MCF 10A (cell line): ENCODE measurements around the gene ORC1. TPM values are rescaled to one million over a fixed set of nuclear protein-coding genes. Genes with fewer than 3 reads are reported as not detected.

Source experiments
- BruUV-seq: library from RNA; stranded (reverse); fragments of 400-500 nt; replicated peaks from 2 replicates; lab custom pipeline; 2021; lab: Mats Ljungman, UMichigan
- CTCF ChIA-PET: fragments of 300-600 bp; sonication (Branson Sonifier 250); formaldehyde crosslinking; extraction: SDS; loops from one replicate; lab custom pipeline; 2021; ENCODE audit warnings: antibody characterized with exemption, inconsistent platforms; lab: Yijun Ruan, JAX
- POLR2A ChIA-PET: fragments of 300-600, 350-650 bp; sonication (Branson Sonifier 250); formaldehyde crosslinking; extraction: SDS; loops from one replicate; lab custom pipeline; 2020; ENCODE audit warnings: antibody characterized with exemption, inconsistent platforms; lab: Yijun Ruan, JAX
- DNase-seq: peaks from one replicate; pipeline ENCODE4 v3.0.0-alpha.2; 2018; ENCODE audit not compliant: unreplicated experiment
- H3K27ac Mint-ChIP-seq: one replicate; pipeline ENCODE4 v1.8.0; 2022; ENCODE audit warnings: mild to moderate bottlenecking, low read depth, mixed read lengths; ENCODE audit not compliant: unreplicated experiment
- H3K27me3 Mint-ChIP-seq: one replicate; pipeline ENCODE4 v1.8.0; 2022; ENCODE audit warnings: mixed read lengths; ENCODE audit not compliant: insufficient read depth, unreplicated experiment
- H3K36me3 Mint-ChIP-seq: one replicate; pipeline ENCODE4 v1.8.0; 2022; ENCODE audit warnings: mild to moderate bottlenecking, moderate library complexity, mixed read lengths; ENCODE audit not compliant: insufficient read depth, unreplicated experiment
- H3K4me1 Mint-ChIP-seq: one replicate; pipeline ENCODE4 v1.8.0; 2022; ENCODE audit warnings: mixed read lengths; ENCODE audit not compliant: insufficient read depth, unreplicated experiment
- H3K4me3 Mint-ChIP-seq: one replicate; pipeline ENCODE4 v1.8.0; 2022; ENCODE audit warnings: mild to moderate bottlenecking, moderate library complexity, mixed read lengths; ENCODE audit not compliant: unreplicated experiment
- H3K9me3 Mint-ChIP-seq: one replicate; pipeline ENCODE4 v1.8.0; 2022; ENCODE audit warnings: mixed read lengths; ENCODE audit not compliant: unreplicated experiment
- intact Hi-C: fragments of 100-400 bp; cut with micrococcal nuclease; formaldehyde crosslinking; loops from 2 replicates; pipeline ENCODE4 v1.14.1; 2022
- total RNA-seq: library from RNA; stranded (reverse); gene quantifications from 2 replicates; pipeline ENCODE4 v1.2.3, GENCODE V29; 2022
- TF ChIP-seq, protein P1 (sequence below): fragments of 200-600 bp; IDR thresholded peaks from one replicate; pipeline ENCODE4 v1.8.0; 2022; ENCODE audit warnings: antibody characterized with exemption, mild to moderate bottlenecking; ENCODE audit not compliant: unreplicated experiment

Gene ORC1
- total RNA-seq, 1 experiment from 2014 or later: 2.7 TPM

DNA sequence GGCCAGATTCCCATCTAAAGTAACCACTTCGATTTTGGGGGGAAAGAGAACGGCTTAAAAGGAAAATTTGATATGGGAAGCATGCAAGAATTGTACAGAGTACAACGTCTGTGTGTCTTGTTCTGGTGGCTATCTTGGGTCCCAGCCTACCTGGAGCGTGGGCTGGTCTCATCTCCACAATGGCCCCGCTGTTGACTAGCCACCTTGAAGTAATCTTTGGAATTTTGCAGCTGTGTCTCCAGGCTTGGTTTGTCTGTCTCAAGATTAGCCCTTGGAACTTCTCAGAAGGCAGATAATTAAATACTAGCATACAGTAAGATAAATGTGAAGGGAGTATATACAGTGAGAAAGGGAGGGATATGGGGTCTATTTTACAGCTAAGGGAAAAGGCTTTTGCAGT lies 37.0 kb downstream of the ORC1 start:
- TF ChIP-seq, protein P1, sequence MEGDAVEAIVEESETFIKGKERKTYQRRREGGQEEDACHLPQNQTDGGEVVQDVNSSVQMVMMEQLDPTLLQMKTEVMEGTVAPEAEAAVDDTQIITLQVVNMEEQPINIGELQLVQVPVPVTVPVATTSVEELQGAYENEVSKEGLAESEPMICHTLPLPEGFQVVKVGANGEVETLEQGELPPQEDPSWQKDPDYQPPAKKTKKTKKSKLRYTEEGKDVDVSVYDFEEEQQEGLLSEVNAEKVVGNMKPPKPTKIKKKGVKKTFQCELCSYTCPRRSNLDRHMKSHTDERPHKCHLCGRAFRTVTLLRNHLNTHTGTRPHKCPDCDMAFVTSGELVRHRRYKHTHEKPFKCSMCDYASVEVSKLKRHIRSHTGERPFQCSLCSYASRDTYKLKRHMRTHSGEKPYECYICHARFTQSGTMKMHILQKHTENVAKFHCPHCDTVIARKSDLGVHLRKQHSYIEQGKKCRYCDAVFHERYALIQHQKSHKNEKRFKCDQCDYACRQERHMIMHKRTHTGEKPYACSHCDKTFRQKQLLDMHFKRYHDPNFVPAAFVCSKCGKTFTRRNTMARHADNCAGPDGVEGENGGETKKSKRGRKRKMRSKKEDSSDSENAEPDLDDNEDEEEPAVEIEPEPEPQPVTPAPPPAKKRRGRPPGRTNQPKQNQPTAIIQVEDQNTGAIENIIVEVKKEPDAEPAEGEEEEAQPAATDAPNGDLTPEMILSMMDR: no peak
- intact Hi-C loops: loop anchor here (2.0 to 5.0 kb wide), 4 partner anchors 35 to 320 kb away; partner anchors contain the start of genes BTF3L4, ORC1, PRPF38A and TXNDC12
- Mint-ChIP-seq H3K4me1 (peaks cover 21% of the 10 kb centered on the region), H3K27ac (no peak overlapping the region), H3K36me3 (peaks cover 24% of the 10 kb centered on the region), H3K27me3 (no peaks in the 10 kb centered on the region), H3K9me3 (no peaks in the 10 kb centered on the region), H3K4me3 (peak overlapping the region; percentile 99)
- no TSS peak for BruUV-seq
- ChIA-PET POLR2A (interaction anchor here (0.6 to 2.9 kb wide), 5 partner anchors 10 to 1047 kb away, joined by 3 to 46 read pairs (median 6); partner anchors contain the start of genes ORC1 and PRPF38A), CTCF (no interaction called here)
- DNase-seq: no peak

GRCh38 chr1:52366517-52366827 lies 37.8 kb downstream of the ORC1 start:
- Mint-ChIP-seq H3K27ac (no peak overlapping the region), H3K27me3 (no peaks in the 10 kb centered on the region), H3K4me3 (peak overlapping the region; percentile 99), H3K4me1 (peaks cover 21% of the 10 kb centered on the region), H3K36me3 (peaks cover 30% of the 10 kb centered on the region), H3K9me3 (no peaks in the 10 kb centered on the region)
- POLR2A ChIA-PET: interaction anchor here (0.6 to 2.6 kb wide), 9 partner anchors 39 to 1048 kb away, joined by 3 to 38 read pairs (median 3); partner anchors contain the start of genes ORC1, PRPF38A and TXNDC12
- CTCF ChIA-PET: interaction anchor here (0.8 kb wide), 1 partner anchor 239 kb away, joined by 5 read pairs; no protein-coding TSS in a partner anchor
- intact Hi-C loops: loop anchor here (2.0 to 5.0 kb wide), 4 partner anchors 36 to 320 kb away; partner anchors contain the start of genes BTF3L4, ORC1, PRPF38A and TXNDC12
- DNase-seq: no peak
- TF ChIP-seq, protein P1: no peak
- BruUV-seq: no TSS peak

DNA sequence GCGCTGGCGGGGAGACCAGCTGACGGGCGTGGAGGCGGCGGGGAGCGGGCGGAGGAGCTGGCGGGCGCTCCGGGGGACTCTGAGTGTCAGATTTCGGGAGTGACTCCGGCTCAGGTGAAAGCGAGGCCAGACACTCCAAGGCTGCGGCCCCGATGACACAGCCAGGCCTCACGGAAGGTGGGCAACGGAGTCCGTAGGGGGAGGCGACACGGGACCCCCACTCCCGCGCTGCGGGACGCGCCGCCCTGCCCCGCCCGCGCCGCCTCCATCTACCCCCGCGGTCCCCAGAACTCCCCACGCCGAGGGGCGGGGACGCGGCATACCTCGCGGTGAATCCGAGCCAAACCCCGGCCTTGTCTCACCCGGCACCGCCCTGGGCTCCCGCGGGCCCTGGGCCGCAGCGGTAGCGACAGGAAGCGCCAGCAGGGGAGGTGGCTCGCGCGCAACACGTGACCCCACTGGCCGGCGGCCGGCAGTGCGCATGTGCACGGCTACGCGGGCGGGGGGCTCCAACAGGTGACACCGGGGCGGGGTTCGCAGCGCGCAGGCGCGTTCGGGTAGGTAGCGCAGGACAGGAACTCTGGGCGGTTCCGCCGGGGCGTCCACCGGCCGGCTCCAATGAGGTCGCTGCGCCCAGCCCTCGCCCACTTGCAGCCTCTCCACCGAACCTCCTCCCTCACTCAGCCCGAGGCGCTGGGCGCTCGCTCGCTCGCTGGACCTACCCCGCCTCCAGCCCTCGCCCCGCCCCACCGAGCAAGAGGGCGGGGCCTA lies 38.3 kb downstream of the ORC1 start, which contains the start of gene CC2D1B:
TSS of gene CC2D1B (minus strand) at position 460 of the 771 bp plus-strand sequence. CDS start 1,585 bp downstream, outside the sequence.
- H3K36me3 Mint-ChIP-seq: peaks cover 33% of the 10 kb centered on the region
- intact Hi-C loops: loop anchor here (2.0 to 5.0 kb wide), 4 partner anchors 36 to 321 kb away; partner anchors contain the start of genes BTF3L4, ORC1, PRPF38A and TXNDC12
- CTCF ChIA-PET: interaction anchor here (0.7 to 1.2 kb wide), 3 partner anchors 8 to 239 kb away, joined by 3 to 5 read pairs (median 4); no protein-coding TSS in a partner anchor
- TF ChIP-seq, protein P1: no peak
- POLR2A ChIA-PET: interaction anchor here (0.6 to 2.6 kb wide), 19 partner anchors 8 to 486 kb away, joined by 3 to 38 read pairs (median 4); partner anchors contain the start of genes ORC1, PRPF38A and TXNDC12
- peak within 1 kb of the TSS; percentile 99 for H3K4me3 Mint-ChIP-seq
- no peaks in the 10 kb centered on the region for H3K9me3 Mint-ChIP-seq
- H3K4me1 Mint-ChIP-seq: peaks cover 21% of the 10 kb centered on the region
- BruUV-seq: TSS peak; percentile 51
- peak within 1 kb of the TSS; percentile 95 for H3K27ac Mint-ChIP-seq
- DNase-seq: peak; percentile 98
- H3K27me3 Mint-ChIP-seq: no peaks in the 10 kb centered on the region
